HG03442 (cell line): ENCODE measurements around the gene AMD1.
"Not testable (repeated sequence)": the region's sequence is repeated elsewhere in the genome, so short reads cannot be mapped to it uniquely, and the experiment has no call there.

Experiments
- ATAC-seq: cut with Tn5 transposase; IDR thresholded peaks from one replicate; pipeline ENCODE4 v1.9.1; 2021; ENCODE audit warnings: mild to moderate bottlenecking, moderate library complexity; ENCODE audit not compliant: unreplicated experiment

Gene AMD1

GRCh38 chr6:110876806-110877564 is 2.4 kb downstream of the AMD1 start:
- ATAC-seq: no peak

DNA sequence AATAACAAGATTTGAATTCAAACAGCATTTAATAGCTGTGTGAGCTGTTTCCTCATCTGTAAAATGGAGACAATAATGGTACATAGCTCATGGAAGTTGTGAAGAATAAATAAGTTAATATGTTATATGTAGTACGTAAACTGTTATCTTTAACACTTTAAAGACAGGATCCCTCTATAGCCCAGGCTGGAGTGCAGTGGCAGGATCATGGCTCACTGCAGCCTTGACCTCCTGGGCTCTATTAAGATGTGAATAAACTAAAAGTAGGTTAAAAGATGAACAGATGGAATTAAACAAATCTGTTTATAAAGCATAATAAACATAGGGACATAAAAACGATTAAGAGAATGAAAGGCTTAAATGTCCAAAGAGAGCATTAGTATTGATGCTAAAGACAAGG is 3.0 kb downstream of the AMD1 start:
- no peak for ATAC-seq

DNA sequence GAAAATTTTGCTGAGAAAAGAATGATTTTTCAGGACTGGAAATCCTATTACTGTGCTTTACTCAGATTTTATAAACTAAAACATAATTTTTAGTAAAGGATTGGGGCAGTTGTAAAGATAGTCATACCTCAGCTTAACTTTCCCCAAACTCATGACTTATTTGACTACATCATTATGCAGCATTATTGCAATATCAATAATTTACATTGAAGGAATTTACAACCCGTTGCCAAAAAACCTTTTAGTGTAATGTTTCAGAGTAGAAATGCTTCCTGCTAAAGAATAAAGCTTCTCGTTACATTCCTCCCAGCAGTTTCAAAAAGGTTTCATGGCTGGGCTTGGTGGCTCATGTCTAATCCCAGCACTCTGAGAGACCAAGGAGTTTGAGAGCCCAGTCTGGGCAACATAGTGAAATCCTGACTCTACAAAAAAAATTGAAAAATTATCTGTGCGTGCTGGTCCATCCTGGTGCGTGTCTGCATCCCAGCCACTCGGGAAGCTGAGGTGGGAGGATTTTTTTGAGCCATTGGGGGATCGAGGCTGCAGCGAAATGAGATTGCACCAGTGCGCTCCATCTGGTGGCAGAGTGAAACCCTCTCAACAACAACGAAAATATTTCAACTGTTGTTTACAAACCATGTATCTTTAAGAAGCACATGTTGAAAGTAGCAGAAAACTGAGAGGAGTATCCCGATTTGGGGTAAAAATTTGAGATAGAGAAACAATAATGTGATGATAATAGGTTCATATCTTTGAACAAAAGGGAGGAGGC is 4.4 kb downstream of the AMD1 start:
- no peak for ATAC-seq

- ATAC-seq: no peak
Measured at GRCh38 chr6:110880651-110881050, 6.1 kb downstream of the AMD1 start.

GRCh38 chr6:110881546-110882273 is 7.1 kb downstream of the AMD1 start:
- no peak for ATAC-seq

DNA sequence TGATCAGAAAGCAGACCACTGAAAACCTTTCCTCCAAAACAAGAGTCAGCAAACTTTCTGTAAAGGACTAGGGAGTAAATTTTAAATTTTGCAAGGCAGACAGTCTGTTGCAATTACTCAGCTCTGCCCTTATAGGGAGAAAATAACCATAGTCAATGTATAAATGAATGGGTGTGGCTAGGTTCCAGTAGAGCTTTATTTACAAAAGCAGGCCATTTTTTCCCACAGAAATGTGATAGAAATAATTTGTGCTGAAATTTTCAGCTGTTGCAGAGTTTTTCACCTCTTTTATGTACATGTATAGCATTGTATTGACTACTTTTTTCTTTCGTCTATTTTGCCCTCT is 7.7 kb downstream of the AMD1 start:
- no peak for ATAC-seq

GRCh38 chr6:110882824-110883554 is 8.4 kb downstream of the AMD1 start:
- no peak for ATAC-seq

GRCh38 chr6:110884321-110884720 is 9.7 kb downstream of the AMD1 start:
- ATAC-seq: no peak

DNA sequence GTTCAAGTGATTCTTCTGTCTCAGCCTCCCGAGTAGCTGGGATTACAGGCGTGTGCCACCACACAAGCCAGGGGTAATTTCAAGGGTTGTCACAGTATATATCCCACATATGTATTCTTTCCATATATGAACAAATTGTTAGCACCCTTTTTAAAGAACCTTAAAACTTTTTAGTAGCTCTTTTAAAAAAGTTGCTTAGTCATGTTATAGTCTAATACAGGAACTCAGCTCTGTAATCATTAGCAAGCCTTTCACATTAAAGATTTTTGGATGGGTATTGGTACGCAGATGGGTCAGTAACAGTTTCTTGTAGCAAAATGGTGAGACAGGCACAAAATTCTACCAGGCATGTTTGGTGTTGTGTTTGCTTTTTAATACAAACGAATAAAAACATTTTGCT is 10.9 kb downstream of the AMD1 start:
- no peak for ATAC-seq

DNA sequence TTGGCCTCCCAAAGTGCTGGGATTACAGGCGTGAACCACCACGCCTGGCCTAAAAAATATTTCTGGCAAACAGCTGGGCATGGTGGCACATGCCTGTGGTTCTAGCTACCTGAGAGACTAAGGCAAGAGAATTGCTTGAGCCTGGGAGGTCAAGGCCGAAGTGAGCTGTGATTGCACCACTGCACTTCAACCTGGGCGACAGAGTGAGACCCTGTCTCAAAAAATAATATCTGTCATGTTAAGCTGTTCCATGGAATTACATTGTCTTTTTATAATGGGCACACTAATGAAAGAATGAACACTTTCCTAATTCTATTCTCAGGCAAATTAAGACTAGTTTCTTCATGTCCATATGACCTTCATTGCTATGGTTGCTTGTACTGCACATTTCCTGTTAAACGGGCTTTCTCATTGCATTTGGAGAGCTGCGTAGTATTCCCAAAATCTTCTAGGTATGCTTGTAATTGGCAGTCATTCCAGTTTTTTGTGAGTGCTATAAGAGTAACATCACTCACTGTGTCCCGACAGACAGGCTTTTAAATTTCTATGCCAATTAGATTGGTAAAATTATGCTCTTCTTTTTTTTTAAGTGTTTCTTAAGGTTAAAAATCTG is 12.1 kb downstream of the AMD1 start:
- ATAC-seq: no peak

DNA sequence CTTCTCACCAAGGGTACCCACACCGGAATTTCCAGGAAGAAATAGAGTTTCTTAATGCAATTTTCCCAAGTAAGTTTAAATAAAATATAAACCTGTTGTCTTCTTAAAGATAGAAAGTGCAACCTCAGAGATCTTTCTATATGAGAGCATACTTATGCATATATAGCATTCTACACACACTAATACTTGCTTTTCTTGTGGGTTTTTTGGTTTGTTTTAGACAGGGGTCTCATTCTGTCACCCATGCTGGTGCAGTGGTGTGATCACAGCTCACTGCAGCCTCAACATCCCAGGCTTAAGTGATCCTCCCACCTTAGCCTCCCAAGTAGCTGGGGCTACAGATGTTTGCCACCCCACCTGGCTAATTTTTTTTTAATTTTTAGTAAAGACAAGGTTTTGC is 15.7 kb downstream of the AMD1 start:
- no peak for ATAC-seq

DNA sequence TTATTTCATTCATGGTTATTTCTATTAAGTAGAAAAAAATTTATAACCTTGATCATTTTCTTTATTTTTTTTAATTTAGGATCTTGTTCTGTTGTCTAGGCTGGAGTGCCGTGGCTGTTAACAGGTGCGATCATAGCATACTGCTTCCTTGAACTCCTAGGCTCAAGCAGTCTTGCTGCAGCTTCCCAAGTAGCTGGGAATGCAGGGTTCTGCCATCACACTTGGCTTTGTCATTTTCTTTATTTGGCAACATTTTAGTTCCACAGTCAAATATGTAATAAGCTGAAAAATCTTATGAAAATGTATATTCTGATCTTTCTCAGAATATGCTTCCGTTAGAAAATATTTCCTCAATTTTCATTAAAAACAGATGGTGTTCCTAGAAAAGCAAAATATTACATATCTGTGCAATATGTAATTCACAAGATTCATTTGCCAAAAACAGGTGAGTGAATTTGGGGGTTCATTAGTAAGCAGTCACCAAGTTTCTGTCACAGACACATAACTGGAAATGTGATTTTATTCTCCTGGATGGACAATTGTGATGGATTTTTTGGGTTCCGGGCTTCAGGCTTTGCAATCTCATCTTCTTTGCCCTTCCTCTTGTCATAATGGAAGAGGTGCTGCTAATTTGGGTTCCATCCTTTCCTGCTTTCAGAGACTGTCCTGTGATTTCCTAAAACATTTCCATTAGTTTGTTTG is 21.5 kb downstream of the AMD1 start:
- ATAC-seq: no peak

DNA sequence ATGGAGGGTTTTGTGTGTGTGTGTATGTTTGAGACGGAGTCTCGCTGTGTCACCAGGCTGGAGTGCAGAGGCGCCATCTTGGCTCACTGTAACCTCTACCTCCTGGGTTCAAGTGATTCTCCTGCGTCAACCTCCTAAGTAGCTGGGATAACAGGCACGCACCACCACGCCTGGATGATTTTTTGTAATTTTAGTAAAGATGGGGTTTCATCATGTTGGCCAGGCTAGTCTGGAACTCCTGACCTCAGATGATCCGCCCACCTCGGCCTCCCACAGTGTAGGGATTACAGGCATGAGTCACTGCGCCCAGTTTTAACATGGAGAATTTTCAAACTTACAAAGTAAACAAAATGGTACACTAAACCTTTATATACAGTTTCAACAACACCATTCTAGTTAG is 22.8 kb downstream of the AMD1 start:
- no peak for ATAC-seq

DNA sequence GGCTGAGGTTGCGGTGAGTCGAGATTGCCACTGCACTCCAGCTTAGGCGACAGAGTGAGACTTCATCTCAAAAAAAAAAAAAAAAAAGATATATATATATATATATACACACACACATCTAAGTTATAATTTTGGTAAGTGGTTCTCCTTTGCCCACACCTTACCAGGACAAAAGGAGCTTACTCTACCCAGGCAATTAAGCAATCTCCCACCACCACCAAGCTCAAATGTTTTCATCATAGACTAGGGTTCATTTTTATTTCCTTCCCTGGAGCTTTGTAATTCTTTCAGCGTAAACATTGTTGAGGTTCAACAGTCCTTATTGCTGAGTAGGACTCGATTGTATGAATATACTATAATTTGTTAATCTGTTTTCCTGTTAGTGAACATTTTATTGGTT is 23.5 kb downstream of the AMD1 start:
- ATAC-seq: no peak

DNA sequence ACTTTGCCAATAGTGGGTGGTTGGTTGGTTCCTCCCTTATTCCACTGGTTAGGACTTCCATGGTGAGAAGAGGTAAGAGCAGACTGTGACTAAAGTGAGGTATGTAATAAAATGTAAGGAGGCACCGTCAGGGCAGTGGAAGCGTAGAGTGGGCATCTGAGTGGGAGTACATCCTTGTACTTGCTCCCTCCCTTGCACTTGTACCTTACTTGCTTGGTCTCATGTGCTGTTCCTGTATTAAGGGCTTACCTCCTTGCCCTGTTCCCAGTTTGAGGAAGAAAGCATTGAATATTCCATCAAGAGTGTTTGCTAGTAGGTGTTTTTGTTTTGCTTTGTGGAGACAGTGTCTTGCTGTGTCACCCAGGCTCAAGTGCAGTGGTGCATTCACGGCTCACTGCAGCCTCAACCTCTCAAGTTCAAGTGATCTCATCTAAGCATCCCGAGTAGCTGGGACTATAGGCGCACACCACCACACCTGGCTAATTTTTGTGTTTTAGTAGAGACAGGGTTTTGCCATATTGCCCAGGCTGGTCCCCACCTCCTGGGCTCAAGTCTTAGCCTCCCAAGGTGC is 25.5 kb downstream of the AMD1 start:
- ATAC-seq: no peak

GRCh38 chr6:110901601-110902000 is 27.0 kb downstream of the AMD1 start:
- not testable (repeated sequence) for ATAC-seq

DNA sequence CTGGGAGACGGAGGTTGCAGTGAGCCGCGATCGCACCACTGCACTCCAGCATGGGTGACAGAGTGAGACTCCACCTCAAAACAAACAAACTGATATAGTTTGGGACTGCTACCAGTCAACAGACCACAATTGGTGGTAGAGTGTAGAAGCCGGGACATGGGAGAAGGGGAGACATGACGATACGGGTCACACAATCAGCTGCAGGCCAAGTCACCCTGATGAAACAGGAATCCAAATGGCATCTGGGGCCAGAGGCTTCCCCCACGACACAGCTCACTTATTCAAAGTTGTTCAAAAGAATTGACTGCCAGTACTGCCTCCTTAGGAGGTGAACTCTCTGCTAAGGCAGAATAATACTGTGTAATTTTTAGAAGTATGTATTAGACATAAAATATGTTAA is 27.5 kb downstream of the AMD1 start:
- ATAC-seq: no peak

DNA sequence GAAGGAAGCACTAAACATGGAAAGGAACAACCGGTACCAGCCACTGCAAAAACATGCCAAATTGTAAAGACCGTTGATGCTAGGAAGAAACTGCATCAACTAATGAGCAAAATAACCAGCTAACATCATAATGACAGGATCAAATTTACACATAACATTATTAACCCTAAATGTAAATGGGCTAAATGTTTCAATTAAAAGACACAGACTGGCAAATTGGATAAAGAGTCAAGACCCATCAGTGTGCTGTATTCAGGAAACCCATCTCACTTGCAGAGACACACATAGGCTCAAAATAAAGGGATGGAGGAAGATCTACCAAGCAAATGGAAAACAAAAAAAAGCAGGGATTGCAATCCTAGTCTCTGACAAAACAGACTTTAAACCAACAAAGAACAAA is 31.7 kb downstream of the AMD1 start:
- ATAC-seq: not testable (repeated sequence)

DNA sequence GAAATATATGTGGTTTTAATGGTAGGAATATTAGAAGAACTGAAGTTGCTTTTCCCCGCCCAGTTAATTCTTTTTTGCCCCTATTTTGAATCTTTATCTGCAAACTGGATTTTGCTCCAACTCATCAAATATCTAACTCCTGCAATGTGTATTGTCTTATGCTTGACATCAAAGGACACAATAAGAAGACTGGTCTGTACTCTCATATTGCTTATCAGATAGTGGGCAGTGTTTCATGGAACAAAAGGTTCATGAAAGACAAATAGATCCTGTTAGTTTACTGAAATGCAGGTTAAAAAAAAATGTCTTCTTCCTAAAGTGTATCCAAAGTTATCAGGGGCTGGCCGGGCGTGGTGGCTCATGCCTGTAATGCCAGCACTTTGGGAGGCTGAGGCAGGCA is 56.2 kb downstream of the AMD1 start:
- ATAC-seq: no peak

- ATAC-seq: no peak
Measured at GRCh38 chr6:110933912-110934311, 59.3 kb downstream of the AMD1 start.
